Peyer's patch (tissue), 4 donors: ENCODE data around the gene COL6A1. TPM values are rescaled to one million over a fixed set of nuclear protein-coding genes. Genes with fewer than 3 reads are reported as not detected.

ENCODE experiments used
- DNase-seq, 3 donors: peaks; one replicate each; pipeline ENCODE4 v3.0.0-alpha.2; 2017 to 2019
- H3K27ac ChIP-seq, 4 donors: fragments of 200-600 bp; sonication (generic); one replicate each; pipeline ENCODE4 v1.5.1; 2016 to 2019
- H3K27me3 ChIP-seq, 2 donors: fragments of 200-600 bp; sonication (generic); one replicate each; pipeline ENCODE4 v1.5.1; 2019
- H3K36me3 ChIP-seq, 3 donors: fragments of 200-600 bp; sonication (generic); one replicate each; pipeline ENCODE4 v1.5.1; 2016 to 2019
- H3K4me1 ChIP-seq, 4 donors: fragments of 200-600 bp; sonication (generic); one replicate each; pipeline ENCODE4 v1.5.1; 2016 to 2019
- H3K4me3 ChIP-seq, 4 donors: fragments of 200-600 bp; sonication (generic); 1 replicate in 3 of 4; 2 replicates in 1 of 4; pipeline ENCODE4 v1.5.1; 2016 to 2019; ENCODE audit warnings: mild to moderate bottlenecking in 1 of 4
- H3K9me3 ChIP-seq, 4 donors: fragments of 200-600 bp; sonication (generic); one replicate each; pipeline ENCODE4 v1.5.1; 2016 to 2019; ENCODE audit warnings: mild to moderate bottlenecking in 1 of 4
- CTCF ChIP-seq, 6 experiments: fragments of 450-650 bp in 4 of 6; fragments of 200-600 bp in 2 of 6; sonication (generic) in 1 of 6; IDR thresholded peaks; one replicate each; pipeline ENCODE4 v1.5.1; 2017 to 2019; ENCODE audit warnings: antibody characterized with exemption in 6 of 6, mild to moderate bottlenecking in 3 of 6, moderate library complexity in 1 of 6
- POLR2A ChIP-seq, 2 donors: fragments of 450-650 bp; IDR thresholded peaks; one replicate each; pipeline ENCODE4 v1.5.1; 2017; ENCODE audit warnings: antibody characterized with exemption in 2 of 2, mild to moderate bottlenecking in 2 of 2, moderate library complexity in 2 of 2
- total RNA-seq, 4 donors: library from RNA; depleted of rRNA; stranded (reverse); fragments of >200 nt; gene quantifications; one replicate each; pipeline ENCODE4 v1.1.0, GENCODE V29; 2016

Gene COL6A1
- total RNA-seq, 4 donors from 2014 or later: 37.7 to 458 (median 161) TPM

GRCh38 chr21:46029186-46029924, 47.8 kb downstream of the COL6A1 start:
- Histone ChIP-seq H3K9me3 (peaks cover 0 to 4% (median 0%) of the 10 kb centered on the region in 4 donors), H3K36me3 (no peaks in the 10 kb centered on the region), H3K4me3 (no peak overlapping the region), H3K4me1 (no peaks in the 10 kb centered on the region), H3K27ac (peak overlapping the region; percentile 32 to 73 (median 55)), H3K27me3 (no peaks in the 10 kb centered on the region)
- no peak for DNase-seq
- no peak for TF ChIP-seq CTCF (IDR thresholded peaks at IDR 0.05)
- no peak for TF ChIP-seq POLR2A (IDR thresholded peaks at IDR 0.05)

DNA sequence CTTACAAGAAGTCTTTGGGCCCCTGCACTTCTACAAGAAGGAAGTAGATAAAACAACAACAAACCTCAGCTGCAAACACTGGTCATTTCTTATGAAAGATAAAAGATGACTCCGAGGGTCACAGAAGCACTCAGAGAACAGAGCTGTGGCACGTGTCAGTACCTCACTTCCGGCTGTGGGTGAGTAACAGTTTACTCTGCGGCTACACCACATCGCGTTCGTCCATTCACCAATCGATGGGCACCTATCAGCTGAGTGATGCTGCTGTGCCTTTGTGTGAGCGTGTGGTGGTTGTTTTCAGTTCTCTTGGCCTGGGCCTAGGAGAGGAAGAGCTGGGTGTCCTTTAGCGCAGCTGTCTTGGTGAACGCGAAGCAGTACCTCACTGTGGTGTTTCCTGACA, 49.9 kb downstream of the COL6A1 start:
- Histone ChIP-seq H3K27ac (no peak overlapping the region), H3K9me3 (peaks cover 0 to 4% (median 0%) of the 10 kb centered on the region in 4 donors), H3K4me3 (no peak overlapping the region), H3K27me3 (no peaks in the 10 kb centered on the region), H3K4me1 (peaks cover 0 to under 1% (median 0%) of the 10 kb centered on the region in 4 donors), H3K36me3 (no peaks in the 10 kb centered on the region)
- no peak for TF ChIP-seq POLR2A (IDR thresholded peaks at IDR 0.05)
- no peak for TF ChIP-seq CTCF (IDR thresholded peaks at IDR 0.05)
- DNase-seq: no peak

- no peak for TF ChIP-seq CTCF (IDR thresholded peaks at IDR 0.05)
- TF ChIP-seq POLR2A (IDR thresholded peaks at IDR 0.05): no peak
- H3K27me3 ChIP-seq: no peaks in the 10 kb centered on the region
- H3K36me3 ChIP-seq: no peaks in the 10 kb centered on the region
- no peak for DNase-seq
- H3K9me3 ChIP-seq: peaks cover 0 to 4% (median 0%) of the 10 kb centered on the region in 4 donors
- H3K27ac ChIP-seq: no peak overlapping the region
- peaks cover 0 to 4% (median 0%) of the 10 kb centered on the region in 4 donors for H3K4me1 ChIP-seq
- H3K4me3 ChIP-seq: no peak overlapping the region
These were observed 50.5 kb downstream of the COL6A1 start for GRCh38 chr21:46032100-46032499.

DNA sequence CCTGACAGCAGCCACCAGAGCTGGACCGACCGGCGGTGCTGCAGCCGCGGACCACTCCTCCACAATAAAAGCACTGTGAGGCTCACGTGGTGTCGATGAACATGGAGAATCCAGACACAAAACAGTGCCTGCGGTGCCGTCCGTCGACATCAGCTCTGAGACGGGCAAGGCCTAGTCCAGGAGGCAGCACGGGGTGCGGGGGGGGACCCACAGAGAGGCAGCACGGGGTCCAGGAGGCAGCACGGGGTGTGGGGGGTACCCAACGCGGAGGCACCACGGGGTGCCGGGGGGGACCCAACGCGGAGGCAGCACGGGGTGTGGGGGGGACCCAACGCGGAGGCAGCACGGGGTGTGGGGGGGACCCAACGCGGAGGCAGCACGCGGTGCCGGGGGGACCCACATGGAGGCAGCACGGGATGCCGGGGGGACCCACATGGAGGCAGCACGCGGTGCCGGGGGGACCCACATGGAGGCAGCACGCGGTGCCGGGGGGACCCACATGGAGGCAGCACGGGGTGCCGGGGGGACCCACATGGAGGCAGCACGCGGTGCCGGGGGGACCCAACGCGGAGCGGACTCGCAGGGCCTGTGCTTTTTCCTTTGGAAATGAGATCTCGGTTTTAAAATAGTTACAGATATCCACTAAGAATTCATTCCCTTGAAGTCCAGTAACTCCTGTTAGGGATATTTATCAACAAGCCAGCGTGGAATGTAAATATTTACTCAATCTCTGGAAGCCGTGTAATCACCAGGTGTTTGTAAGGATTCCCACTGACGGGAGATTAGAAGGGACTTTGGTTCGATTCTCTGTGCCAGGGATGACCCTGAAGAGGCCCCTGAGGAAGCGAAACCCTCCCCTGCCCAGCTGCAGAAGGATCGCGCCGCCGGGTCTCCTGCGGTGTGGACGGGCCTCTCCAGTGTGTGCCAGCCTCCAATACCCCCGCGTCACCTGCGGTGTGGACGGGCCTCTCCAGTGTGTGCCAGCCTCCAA, 52.1 kb downstream of the COL6A1 start:
- no peak for DNase-seq
- H3K9me3 ChIP-seq: peaks cover 0 to 4% (median 0%) of the 10 kb centered on the region in 4 donors
- H3K36me3 ChIP-seq: no peaks in the 10 kb centered on the region
- no peak overlapping the region for H3K4me3 ChIP-seq
- no peaks in the 10 kb centered on the region for H3K27me3 ChIP-seq
- TF ChIP-seq CTCF (IDR thresholded peaks at IDR 0.05): no peak
- no peak for TF ChIP-seq POLR2A (IDR thresholded peaks at IDR 0.05)
- peaks cover 0 to 4% (median 0%) of the 10 kb centered on the region in 4 donors for H3K4me1 ChIP-seq
- peak overlapping the region in 2 of 4 donors; percentile 32 to 46 for H3K27ac ChIP-seq

GRCh38 chr21:46035809-46036695, 54.5 kb downstream of the COL6A1 start:
- H3K4me3 ChIP-seq: no peak overlapping the region
- no peak for TF ChIP-seq POLR2A (IDR thresholded peaks at IDR 0.05)
- TF ChIP-seq CTCF (IDR thresholded peaks at IDR 0.05): no peak
- no peaks in the 10 kb centered on the region for H3K27me3 ChIP-seq
- peaks cover 0 to 4% (median 0%) of the 10 kb centered on the region in 4 donors for H3K4me1 ChIP-seq
- H3K27ac ChIP-seq: peak overlapping the region; percentile 55 to 74 (median 64)
- DNase-seq: no peak
- H3K36me3 ChIP-seq: no peaks in the 10 kb centered on the region
- no peaks in the 10 kb centered on the region for H3K9me3 ChIP-seq
